GM21447 (cell line): Measurements from ENCODE around the gene LUC7L3.
"Not testable (repeated sequence)": the region's sequence is repeated elsewhere in the genome, so short reads cannot be mapped to it uniquely, and the experiment has no call there.

Experiments
- ATAC-seq: cut with Tn5 transposase; IDR thresholded peaks from one replicate; pipeline ENCODE4 v1.9.1; 2021; ENCODE audit not compliant: unreplicated experiment

LUC7L3 gene

GRCh38 chr17:50708050-50709000 lies 11.1 kb upstream of the LUC7L3 start:
- ATAC-seq: no peak

DNA sequence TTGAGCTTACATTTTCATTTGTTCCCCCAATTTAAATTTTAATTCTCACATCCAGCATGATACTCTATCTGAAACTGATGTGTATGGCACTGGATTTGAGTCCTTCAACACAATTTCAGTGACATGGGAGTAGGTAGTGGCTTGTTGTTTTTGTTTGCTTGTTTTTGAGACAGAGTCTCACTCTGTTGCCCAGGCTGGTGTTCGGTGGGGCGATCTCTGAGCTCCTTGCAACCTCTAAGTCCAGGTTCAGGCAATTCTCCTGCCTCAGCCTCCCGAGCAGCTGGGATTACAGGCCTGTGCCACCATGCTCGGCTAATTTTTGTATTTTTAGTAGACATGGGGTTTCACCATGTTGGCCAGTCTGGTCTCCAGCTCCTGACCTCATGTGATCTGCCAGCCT lies 10.3 kb upstream of the LUC7L3 start:
- ATAC-seq: not testable (repeated sequence)

- no peak for ATAC-seq
These were observed 9.4 kb upstream of the LUC7L3 start for GRCh38 chr17:50710025-50710424.

DNA sequence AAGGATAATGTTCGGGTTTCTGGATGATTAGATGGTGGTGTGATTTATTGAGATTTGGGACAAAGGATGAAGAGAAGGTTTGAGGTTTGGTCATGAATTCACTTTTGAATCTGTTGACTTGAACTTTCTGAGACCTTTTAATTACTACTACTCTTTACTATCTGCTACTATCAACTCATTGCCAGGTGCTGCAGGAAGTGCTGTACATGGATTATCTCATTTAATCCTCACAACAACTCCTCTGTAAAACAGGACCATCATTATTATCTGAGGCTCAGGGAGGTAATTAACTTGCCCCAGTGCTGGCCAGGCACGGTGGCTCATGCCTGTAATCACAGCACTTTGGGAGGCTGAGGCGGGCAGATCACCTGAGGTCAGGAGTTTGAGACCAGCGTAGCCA lies 8.8 kb upstream of the LUC7L3 start:
- no peak for ATAC-seq

DNA sequence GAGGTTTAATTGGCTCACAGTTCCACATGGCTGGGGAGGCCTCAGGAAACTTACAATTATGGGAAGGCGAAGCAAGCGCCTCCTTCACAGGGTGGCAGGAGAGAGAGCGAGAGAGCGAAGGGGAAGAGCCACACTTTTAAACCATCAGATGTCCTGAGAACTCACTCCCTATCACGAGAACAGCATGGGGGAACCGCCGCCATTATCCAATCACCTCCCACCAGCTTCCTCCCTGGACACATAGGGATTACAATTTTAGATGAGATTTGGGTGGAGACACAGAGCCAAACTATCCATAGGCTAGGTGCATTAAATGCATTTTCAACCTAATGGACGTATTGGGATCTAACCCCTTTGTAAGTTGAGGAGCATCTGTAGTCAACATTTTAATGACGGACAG lies 6.8 kb upstream of the LUC7L3 start:
- ATAC-seq: no peak

- no peak for ATAC-seq
These were observed 3.9 kb upstream of the LUC7L3 start for GRCh38 chr17:50715471-50715870.

DNA sequence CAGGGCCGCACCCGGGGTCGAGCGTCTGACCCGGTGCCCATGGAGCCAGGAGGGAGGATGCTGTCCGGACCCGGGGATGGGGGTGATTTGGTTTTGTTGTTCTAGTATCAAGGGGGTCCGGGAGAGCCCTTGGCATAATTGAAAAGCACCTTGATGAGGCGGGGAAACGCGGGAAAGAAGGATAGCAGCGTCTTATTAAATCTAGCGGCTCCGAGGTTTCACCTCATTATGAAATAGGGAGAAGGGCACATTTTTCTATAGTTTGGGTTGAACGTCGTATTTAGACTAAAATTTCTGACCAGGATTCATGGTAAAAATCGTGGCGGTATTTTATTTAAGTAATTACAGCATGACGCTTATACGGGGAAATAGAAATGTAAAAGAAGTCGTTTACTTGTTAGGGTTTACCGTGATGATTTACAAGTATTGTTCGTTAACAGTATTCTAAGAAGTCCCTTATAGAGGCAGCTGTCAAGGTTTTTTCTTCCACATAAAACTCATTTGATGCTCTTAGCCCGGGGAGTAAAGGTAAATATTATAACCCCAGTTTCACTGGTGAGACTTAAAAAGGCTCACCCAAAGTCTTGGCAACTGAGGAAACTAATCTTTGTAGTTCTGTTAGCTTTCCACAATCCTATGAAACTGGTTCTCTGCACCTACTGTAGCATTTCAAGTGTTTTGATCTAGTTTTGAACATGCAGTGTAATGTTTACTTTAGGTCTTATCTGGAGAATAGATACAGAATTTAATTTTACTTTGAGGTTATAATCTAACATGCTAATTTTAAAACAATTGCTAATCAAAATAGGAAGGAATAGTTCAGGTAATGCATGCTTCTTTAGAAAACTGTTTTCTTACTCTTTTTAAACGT lies 756 bp downstream of the LUC7L3 start:
- ATAC-seq: no peak

DNA sequence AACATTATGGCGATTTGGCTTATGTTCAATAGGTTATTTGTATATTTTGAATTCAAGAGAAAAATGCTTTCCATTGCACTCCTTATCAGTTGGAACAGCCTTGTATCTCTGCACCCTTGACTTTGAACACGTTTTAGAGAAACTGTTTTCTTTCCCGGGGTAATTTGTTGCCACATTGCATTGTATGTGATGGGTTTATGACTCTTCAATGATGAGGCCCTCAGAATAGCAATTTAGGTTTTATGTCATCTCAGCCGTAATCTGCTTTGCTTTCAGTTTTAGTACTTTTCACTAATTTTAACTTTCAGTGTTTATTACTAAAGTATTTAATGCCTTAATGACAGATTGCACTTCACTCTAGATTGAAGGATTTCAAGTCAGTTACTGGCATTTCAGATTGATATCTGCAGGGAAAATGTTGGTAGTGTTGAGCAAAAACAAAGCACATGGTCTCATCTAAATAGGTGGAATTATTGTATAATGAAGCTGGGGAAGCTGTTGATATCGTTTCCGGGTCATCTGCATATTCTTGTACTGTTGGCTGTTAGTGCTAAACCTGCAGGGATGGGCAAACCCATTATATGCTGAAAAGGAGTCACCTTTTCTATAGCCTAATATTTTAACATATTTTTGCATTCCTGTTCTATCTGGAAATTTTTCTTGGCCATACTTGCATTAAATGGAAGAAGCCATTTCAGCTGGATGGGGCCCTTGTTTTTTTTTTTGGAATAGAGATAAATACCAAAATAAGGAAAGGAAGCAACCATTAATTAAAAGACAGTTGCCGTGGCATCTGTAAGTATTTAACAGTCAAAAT lies 2.0 kb downstream of the LUC7L3 start:
- ATAC-seq: no peak

- no peak for ATAC-seq
These were observed 3.3 kb downstream of the LUC7L3 start for GRCh38 chr17:50722746-50723145.

GRCh38 chr17:50724622-50725021 lies 5.2 kb downstream of the LUC7L3 start:
- not testable (repeated sequence) for ATAC-seq

GRCh38 chr17:50725769-50726655 lies 6.6 kb downstream of the LUC7L3 start:
- no peak for ATAC-seq

DNA sequence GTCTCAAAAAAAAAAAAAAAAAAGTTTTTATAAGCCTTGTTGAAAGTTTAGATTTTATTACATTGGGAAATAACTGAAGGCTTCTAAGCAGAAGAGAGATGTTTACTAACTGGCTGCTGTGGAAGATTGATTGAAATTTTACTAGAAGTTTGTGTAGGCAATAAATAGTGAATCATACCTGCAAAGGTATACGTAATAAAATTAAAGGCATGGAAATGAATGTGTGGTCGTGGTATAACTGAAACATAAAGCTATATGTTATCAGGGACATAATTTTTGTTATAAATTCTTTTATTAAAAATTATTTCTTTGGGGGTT lies 8.7 kb downstream of the LUC7L3 start:
- no peak for ATAC-seq

DNA sequence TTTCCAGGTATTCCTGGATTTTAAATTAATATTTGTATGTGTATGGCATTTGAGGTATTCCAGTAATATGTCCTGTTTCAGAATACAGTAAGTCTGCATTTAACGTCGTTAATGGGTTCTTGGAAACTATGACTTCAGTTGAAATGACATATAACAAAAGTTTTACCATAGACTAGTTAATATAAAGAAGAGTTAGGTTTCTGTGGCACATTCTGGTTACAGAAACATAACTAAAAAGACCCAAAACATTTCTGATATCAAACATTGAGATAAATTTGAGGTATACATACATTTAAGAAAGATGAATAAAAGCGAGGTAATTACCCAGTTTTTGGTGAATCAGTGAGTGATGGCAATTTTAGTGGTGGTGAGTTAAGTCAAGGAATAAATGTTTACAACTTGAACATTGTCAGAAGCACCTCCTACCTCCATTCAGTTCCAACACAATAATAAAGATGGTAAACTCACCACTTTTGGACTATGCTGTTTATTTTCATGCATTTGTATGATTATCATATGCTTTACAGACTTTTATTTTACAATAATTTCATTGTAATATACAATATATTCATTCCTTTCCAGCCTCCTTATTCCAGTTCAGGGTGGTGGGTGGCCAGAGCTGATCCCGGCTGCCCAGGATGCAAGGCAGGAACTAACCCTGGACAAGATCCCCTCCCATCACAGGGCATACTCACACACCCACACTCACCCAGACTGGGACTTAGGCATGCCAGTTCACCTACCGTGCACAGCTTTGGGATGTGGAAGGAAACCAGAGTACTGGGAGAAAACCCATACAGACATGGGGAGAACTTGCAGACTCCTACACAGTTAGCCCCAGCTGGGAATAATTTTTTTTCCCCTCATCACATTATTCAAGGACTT lies 9.7 kb downstream of the LUC7L3 start:
- no peak for ATAC-seq

DNA sequence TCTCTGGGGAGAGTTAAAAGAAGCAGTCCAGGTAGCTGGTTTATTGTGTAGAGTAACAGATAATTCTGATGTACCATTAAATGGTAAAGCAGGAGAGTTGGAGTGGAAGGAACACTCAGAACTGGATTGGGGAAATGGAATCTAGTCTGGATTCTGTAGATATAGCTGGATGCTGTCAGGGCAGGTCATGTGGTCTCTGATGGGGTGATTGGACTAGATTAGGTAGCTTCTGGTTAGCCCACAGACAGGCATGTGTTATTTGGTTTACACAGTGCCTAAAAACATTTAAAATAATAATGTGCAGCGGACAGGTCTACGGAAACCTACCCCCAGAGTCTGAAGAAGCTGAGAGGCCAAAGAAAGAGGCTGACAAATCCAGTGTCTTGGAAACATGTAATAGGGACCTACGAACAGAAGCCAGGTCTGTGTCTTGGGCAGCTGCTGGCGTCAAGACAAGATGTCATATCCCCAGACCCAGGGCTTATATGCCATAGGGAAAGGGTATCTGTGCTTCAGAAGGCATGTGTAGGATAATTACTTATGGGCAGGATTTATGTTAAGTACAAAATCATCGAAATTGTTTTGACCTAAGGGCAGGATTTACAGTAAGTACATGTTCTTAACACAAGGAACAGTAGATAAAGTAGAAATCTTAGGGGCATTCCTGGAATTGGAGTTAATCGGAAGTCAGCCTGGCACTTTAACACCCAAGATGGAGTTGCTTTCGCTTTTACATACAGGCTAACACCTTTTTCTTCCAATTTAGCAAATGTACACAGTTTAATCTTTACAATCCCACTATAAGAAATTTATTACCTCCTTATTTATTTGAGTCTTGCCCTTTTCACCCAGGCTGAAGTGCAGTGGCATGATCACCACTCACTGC lies 12.4 kb downstream of the LUC7L3 start:
- ATAC-seq: no peak

DNA sequence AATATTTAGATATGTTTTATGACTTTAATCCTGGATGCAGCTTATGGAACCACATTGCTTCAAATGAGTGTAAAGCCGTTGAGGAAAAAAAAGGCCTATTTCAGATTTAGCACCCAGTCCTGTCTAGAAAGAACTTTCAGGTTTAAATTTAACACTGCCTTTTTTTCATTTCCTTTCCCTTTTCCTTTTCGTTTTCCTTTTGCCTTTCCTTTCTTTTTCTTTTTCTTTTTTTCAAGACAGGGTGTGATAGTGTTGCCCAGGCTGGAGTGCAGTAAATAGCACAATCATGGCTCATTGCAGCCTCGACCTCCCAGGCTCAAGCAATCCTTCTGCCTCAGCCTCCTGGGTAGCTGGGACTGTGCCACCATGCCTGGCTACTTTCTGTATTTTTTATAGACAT lies 15.9 kb downstream of the LUC7L3 start:
- no peak for ATAC-seq

DNA sequence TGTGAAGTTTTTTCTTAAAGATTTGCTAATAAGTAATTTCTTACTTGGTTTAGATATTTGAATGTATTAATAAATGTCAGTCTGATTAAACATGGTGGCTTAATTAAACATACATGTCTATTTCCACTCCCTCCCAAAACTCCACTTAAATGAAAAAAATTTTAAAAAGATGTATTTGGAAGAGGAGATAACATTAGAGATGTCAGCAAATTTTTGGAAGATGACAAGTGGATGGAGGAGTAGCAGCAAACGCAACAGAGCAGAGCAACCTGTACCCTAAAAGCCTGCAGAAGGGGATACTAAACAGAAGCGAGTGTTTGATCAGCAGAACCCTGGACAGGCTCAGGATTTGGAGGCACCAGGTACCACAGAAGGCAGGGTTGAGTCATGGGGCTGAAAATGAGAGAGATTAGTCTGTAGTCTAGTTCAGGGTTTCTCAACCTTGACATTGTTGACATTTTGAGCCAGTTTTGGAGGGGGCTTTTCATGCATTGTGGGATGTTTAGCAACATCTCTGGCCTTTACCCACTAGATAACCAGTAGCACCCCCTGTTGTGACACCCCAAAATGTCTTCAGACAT lies 17.8 kb downstream of the LUC7L3 start:
- ATAC-seq: no peak

DNA sequence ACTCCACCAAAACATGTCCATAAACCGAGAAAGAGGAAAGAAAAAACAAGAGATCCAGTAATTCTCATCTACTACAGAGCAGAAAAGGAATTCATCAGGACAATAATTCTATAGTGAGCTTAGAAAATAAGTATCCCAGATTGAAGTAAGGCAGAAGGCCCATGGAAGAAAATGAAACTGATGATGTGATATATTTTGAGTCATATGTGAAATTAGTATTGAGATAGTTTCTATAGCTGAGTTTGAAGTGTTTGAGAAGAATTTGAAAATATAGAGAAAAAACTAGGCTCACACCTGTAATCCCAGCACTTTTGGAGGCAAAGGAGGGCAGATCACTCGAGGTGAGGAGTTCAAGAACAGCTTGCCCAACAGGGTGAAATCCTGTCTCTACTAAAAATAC lies 19.7 kb downstream of the LUC7L3 start:
- no peak for ATAC-seq

DNA sequence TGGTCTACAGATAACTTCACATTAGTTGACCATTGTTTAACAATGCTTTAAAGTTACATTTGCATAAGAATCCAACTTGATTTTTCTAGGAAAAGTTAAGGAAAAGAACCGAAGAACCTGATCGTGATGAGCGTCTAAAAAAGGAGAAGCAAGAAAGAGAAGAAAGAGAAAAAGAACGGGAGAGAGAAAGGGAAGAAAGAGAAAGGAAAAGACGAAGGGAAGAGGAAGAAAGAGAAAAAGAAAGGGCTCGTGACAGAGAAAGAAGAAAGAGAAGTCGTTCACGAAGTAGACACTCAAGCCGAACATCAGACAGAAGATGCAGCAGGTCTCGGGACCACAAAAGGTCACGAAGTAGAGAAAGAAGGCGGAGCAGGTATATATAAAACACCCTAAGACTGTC lies 26.2 kb downstream of the LUC7L3 start:
- no peak for ATAC-seq
